WTC11 (cell line): ENCODE measurements around the gene ARHGAP15.

ENCODE experiments used
- SP1 ChIP-seq: sonication (generic); formaldehyde crosslinking; conservative IDR thresholded peaks from 2 replicates; pipeline ENCODE4 v1.8.1; 2022; ENCODE audit warnings: missing genetic modification reagents
- TF ChIP-seq, protein P1 (sequence below): fragments of 200-600 bp; IDR thresholded peaks from 2 replicates; pipeline ENCODE4 v1.8.0; 2022; ENCODE audit warnings: antibody characterized with exemption

DNA sequence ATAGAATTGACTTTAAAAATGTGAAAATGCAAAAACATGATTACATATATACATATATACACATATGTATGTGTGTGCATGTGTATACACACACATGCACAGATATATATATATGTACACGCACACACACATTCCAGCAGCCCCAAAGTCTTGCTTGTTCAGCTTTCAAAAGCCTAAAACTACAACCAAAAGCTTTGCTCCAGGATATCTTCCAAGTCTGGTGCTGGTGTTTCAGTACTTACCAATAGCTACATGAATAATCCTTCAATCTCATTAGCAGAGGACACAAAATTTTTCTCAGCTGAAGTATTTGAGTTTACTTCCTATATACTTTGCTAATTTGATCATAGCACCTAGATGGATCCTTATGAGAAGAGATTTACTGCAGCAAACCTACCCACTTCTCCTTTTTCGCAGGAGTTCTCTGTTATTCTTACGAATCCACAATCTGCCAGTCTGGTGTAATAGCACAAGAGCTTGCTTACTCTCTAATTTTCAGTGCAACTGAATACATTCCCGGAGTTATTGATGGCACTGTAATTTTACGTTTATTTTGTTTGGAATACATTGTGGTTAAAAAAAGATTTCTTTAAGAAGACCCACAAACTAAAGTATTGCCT lies 553.3 kb downstream of the ARHGAP15 start:
- TF ChIP-seq, protein P1, sequence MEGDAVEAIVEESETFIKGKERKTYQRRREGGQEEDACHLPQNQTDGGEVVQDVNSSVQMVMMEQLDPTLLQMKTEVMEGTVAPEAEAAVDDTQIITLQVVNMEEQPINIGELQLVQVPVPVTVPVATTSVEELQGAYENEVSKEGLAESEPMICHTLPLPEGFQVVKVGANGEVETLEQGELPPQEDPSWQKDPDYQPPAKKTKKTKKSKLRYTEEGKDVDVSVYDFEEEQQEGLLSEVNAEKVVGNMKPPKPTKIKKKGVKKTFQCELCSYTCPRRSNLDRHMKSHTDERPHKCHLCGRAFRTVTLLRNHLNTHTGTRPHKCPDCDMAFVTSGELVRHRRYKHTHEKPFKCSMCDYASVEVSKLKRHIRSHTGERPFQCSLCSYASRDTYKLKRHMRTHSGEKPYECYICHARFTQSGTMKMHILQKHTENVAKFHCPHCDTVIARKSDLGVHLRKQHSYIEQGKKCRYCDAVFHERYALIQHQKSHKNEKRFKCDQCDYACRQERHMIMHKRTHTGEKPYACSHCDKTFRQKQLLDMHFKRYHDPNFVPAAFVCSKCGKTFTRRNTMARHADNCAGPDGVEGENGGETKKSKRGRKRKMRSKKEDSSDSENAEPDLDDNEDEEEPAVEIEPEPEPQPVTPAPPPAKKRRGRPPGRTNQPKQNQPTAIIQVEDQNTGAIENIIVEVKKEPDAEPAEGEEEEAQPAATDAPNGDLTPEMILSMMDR: no peak
- no peak for TF ChIP-seq SP1 (CRISPR knock-in tag)
